H7 (cell line): ENCODE measurements around the gene ANKRD12. TPM values are rescaled to one million over a fixed set of nuclear protein-coding genes. Genes with fewer than 3 reads are reported as not detected.

ENCODE experiments used
- DNase-seq: peaks from one replicate; pipeline ENCODE4 v3.0.0; 2012
- H3K27me3 ChIP-seq: 2 replicates; pipeline ENCODE4 v1.6.0; 2011; ENCODE audit warnings: mild to moderate bottlenecking, low read length; ENCODE audit not compliant: control insufficient read depth, insufficient read depth
- H3K36me3 ChIP-seq: replicated peaks from 2 replicates; pipeline ENCODE4 v1.5.1; 2011; ENCODE audit warnings: low read length; ENCODE audit not compliant: control insufficient read depth, insufficient read depth
- H3K4me3 ChIP-seq: 2 replicates; pipeline ENCODE4 v1.5.1; 2011; ENCODE audit warnings: low read depth, mild to moderate bottlenecking, control low read depth, low read length, moderate library complexity; ENCODE audit not compliant: insufficient read depth
- total RNA-seq: library from RNA; depleted of rRNA; stranded (reverse); fragments of >200 nt; shearing (Covaris generic); gene quantifications from 2 replicates; pipeline ENCODE4 v1.2.3, GENCODE V29; 2014

ANKRD12 gene
- total RNA-seq, 1 experiment from 2014 or later: 3.2 TPM

DNA sequence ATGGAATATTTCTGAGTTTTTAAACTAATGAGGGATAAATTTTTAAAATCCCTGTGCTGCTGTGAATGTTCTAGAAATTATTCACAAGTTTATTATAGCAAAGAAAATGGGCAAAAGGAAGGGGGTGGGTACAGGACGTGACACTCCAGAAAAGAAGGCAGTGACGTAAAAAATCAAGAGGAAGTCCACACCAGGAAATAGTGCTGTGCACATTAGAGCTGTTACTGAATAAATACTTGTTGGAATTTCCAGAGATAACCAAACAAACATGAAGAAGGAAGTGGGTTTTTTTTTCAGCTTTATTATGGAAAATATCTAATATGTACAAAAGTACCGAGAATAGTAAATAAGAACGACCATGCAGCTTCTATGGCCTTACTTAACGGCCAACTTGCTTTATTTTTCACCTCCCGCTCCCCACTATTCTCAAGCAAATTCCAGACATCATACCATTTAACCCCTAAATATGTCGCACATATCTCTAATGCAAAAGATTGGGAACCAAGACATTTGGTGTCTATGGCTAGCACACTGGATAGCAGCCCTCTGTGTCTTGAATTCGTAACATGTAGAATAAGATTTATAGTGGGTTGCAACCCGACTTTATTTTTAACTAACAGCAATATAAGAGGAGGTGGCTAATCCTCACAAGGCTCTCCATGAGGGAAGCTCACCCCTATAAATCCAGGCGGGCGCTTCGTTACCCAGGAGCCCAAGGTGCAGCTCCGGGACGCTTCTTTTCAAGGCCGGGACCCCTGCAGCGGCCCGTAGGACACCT, 34.7 kb upstream of the ANKRD12 start:
- Histone ChIP-seq H3K4me3 (peak overlapping the region; percentile 52), H3K36me3 (no peaks in the 10 kb centered on the region), H3K27me3 (no peaks in the 10 kb centered on the region; the same call in 1 of the 2 replicates)
- no peak for DNase-seq

DNA sequence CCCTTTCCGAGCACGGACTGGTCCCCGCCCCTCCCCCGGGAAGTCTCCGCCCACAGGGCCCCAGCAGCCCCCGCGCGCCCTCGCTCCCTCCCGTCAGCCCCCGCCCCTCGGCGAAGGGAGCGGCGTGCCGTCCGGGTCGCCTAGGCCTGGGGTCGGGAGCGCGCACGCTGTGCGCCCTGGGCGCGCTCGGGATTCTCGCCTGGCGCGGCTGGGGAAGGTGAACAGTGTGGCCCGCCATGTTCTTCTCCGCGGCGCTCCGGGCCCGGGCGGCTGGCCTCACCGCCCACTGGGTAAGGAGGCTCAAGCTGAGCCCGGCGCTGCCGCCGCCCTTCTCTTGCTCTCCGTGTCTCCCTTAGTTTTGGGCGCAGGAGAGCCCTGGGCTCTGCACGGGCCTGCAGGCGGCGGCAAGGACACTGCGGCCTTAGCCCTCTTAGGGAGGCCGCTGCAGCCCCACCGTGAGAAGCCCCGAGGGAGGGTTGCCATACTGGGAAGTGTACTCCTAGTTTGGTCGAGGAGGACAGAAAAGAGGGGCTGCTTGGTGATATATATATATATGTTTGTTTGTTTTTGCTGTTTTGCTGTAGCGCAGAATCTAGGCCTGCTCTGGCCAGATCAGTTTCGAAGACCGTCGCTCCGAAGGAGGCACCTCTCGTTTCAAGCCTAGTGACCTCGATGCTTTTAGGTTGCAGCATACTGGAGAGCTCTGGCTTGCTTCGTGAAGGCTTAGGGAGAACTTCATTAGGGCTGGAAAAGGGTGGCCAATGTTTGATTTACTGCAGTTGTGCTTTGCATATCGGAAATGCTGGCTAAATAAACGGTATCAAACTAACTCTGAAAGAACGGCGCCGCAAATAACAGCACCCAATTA, 33.8 kb upstream of the ANKRD12 start, which contains the start of gene NDUFV2:
NDUFV2 (plus strand) TSS at position 192 of the 868 bp plus-strand sequence; CDS start at position 237, 45 bp downstream.
- H3K36me3 ChIP-seq: no peaks in the 10 kb centered on the region
- H3K4me3 ChIP-seq: peak within 1 kb of the TSS; percentile 62
- H3K27me3 ChIP-seq: no peaks in the 10 kb centered on the region; the same call in 1 of the 2 replicates
- DNase-seq: peak; percentile 99

DNA sequence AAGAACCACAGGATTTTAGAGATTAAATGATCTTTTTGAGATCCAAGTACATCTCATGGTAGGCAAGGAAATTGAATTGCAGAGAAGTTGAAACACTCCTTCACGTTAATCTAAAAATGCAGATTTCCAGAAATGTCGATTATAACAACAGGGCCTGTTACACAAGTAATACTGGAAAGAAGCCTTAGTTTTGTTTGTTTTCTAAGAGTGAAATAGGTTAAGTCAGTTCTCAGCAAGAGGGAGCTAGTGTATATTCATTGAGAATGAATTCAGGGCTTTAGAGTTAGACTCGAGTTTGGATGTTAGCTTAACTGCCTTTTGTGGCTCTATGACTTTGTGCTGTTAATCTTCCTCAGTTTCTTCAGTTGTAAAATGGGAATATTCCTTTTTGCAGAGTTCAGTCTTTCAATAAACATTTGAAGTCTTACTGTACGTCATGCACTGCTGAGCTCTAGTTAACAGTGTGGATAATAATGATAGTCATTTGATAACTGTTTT, 33.2 kb upstream of the ANKRD12 start:
- DNase-seq: no peak
- no peaks in the 10 kb centered on the region for H3K36me3 ChIP-seq
- peak overlapping the region; percentile 62 for H3K4me3 ChIP-seq
- no peaks in the 10 kb centered on the region; the same call in 1 of the 2 replicates for H3K27me3 ChIP-seq

DNA sequence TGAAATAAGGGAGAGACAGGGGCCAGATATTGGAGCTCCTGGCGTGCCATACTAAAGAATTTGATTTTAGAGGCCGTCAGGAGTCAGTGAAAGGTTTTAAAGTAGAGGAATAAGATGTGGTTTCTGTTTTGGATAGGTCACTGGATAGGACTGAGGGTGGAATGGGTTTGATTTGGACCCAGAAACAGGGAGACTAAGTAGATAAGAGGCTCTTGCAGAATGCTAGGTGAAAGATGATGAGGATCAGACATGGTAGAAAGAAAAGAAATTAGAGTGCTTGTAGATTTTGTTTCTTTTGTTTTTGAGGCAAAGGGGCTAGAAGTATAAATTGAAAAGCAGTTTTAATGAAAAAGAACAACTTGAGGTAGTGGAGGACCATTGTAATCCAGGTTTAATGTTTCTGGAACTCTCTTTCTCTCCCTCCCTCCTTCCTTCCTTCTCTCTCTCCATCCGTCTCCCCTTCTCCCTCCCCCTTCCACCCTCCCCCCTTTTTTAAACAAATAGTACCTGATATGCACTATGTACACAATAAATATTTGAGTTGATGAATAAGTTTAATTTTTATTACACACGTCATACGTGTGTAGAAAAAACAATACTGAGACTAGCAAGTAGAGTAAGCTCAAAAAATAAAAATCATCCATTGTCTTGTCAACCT, 32.2 kb upstream of the ANKRD12 start:
- DNase-seq: no peak
- Histone ChIP-seq H3K27me3 (no peaks in the 10 kb centered on the region; the same call in 1 of the 2 replicates), H3K4me3 (peak overlapping the region; percentile 62; the same call in 1 of the 2 replicates), H3K36me3 (no peaks in the 10 kb centered on the region)

DNA sequence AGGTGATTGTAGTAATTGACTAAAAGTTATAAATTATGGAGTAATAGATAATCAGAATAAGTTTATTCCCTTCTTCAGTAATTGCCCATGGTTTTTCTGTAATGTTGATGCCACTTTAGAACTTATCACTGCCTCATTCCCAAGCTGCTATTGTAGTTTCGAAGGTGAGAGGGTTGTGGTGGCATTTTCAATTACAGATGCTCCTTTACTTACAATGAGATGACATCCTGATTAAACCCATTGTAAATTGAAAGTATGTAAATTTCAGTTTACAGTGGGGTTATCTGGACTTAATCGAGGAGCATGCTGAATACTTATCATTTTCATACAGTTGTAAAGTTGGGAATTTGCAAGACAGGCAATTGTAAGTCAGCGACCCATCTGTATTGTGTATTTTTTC, 31.2 kb upstream of the ANKRD12 start:
- DNase-seq: no peak
- Histone ChIP-seq H3K4me3 (no peak overlapping the region), H3K36me3 (no peaks in the 10 kb centered on the region), H3K27me3 (no peaks in the 10 kb centered on the region; the same call in 1 of the 2 replicates)

DNA sequence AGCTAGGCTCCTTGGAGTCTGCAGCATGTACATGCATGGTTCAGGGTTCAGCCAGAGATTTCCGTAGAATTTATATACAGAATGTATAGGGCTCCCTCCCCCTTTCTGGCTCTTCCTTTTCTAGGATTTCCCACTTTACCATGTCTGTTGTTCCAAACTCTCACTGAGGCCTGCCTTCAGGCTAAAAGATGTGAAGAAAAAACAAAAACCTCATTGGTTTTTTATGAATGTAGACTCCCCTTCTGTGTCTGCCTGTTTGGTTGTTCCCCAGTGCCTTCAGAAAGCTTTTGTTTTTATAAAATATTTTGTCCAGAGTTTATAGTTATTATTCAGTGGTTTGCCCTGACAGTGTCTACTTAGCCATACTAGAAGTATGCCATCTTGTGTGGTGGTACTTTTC, 30.5 kb upstream of the ANKRD12 start:
- H3K27me3 ChIP-seq: no peaks in the 10 kb centered on the region
- no peak overlapping the region for H3K4me3 ChIP-seq

DNA sequence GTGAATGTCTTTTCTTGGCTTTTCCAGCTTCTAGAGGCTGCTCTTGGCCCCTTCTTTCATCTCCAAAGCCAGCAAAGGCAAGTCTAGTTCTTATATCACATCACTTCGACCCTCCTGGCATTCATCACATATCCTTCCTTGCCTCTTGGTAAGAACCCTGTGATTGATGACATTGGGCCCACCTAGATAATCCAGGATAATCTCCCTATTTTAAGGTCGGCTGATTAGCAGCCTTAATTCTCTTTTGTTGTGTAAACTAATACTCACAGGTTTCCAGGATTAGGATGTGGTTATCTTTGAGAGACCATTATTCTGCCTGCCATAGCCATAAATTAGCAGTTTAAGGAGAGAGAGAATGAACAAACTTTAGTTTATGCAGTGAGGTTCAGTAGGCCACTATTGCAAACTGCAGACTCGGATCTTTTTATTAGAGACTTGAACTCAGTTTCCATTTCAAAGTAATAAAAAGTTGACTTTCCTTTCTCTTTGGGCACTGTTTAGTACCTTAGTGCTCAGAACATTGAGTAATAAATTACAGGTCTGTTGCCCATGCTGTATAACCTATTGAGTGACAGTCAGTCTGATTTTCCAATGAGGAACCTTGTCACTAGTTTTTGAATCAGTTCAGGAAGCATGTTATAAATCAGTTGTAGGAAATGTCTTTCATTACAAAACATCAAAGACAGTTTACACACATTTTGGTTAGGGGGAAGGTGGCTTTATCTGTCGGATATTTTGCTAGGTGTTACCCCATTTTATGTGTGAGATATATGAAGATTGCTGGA, 29.6 kb upstream of the ANKRD12 start:
- Histone ChIP-seq H3K36me3 (no peaks in the 10 kb centered on the region), H3K27me3 (no peaks in the 10 kb centered on the region), H3K4me3 (no peak overlapping the region)
- no peak for DNase-seq

More for the DNA sequence above, 30.5 kb upstream of the ANKRD12 start:
- no peaks in the 10 kb centered on the region for H3K36me3 ChIP-seq
- DNase-seq: no peak

DNA sequence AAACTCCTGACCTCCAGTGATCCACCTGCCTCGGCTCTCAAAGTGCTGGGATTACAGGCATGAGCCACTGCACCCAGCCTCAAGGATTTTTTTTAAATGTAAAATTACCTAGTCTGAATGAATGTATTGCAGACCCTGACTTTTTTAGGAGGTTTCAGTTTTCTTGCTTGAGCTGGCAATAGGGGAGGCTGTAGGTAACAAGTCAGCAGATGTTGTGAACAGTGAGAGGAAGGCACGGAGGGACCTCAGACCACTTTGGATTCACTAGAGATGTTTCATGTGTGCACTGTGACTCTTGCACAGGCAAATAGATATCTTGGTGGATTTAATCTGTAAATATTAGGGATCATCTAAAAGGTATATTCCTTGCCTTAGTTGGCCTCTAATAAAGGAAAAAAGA, 27.7 kb upstream of the ANKRD12 start:
- no peak for DNase-seq
- no peaks in the 10 kb centered on the region for H3K36me3 ChIP-seq
- H3K4me3 ChIP-seq: no peak overlapping the region
- H3K27me3 ChIP-seq: no peaks in the 10 kb centered on the region

DNA sequence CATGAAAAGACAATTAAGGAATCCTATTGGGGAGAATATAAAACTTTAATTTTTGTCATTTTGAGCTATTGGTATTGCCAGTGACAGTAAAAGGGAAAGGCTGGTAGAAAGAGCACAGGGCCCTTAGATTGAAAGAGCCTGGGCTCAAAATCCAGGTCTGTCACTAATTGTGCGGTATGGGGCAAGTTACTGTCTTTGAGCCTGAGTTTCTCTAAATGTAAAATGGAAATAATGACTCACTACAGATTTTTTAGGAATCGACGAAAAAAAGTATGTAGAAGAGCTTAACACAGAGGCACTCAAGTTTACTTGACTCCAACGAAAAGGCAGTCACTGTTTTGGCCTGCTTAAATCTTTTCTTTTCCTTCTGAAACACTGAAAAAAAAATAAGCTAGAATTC, 27.1 kb upstream of the ANKRD12 start:
- Histone ChIP-seq H3K27me3 (no peaks in the 10 kb centered on the region), H3K4me3 (no peak overlapping the region), H3K36me3 (no peaks in the 10 kb centered on the region)
- DNase-seq: no peak

DNA sequence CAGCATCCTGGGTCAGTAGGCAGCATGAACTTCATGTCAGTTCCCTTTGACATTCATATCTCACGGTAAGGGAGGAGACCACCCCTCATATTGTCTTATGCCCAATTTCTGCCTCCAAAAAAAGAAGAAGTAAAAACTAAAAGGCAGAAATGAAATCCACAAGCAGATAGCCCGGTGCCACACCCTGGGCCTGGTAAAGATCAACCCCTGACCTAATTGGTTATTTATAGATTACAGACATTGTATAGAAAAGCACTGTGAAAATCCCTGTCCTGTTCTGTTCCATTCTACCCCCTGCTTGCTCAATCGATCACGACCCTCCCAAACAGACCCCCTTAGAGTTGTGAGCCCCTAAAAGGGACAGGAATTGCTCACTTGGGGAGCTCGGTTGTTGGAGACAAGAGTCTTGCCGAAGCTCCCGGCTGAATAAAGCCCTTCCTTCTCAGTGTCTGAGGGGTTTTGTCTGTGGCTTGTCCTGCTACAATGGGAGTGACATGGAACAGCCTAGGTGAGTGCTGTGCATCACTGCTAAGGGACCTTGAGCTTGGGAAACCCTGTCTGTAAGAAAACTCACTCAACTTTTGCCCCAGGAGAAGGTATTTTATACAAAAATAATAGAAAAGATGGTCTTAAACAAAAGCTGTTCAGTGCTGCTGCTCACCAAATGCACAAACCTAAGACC, 23.0 kb upstream of the ANKRD12 start:
- DNase-seq: no peak
- Histone ChIP-seq H3K4me3 (no peak overlapping the region), H3K27me3 (no peaks in the 10 kb centered on the region), H3K36me3 (no peaks in the 10 kb centered on the region)

DNA sequence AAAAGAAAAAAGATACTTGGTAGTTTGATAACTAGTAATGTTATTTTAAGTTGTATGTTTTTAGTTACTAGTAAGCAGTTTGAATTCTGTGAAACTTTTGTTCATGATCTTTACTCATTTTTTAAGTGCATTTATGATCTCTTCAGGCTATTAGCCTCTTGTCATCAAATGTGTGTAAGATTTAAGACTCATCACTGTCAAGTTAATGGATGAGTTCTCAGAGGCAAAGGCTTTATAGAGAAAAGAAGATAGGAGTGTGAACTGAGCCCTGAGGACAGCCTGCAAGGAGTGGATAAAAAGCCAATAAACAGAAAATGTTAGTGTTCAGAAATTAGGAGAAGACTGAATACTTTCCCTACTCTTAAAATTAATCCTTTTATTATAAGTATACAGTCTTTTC, 20.6 kb upstream of the ANKRD12 start:
- Histone ChIP-seq H3K27me3 (no peaks in the 10 kb centered on the region), H3K4me3 (no peak overlapping the region), H3K36me3 (peaks cover 3% of the 10 kb centered on the region)
- no peak for DNase-seq

DNA sequence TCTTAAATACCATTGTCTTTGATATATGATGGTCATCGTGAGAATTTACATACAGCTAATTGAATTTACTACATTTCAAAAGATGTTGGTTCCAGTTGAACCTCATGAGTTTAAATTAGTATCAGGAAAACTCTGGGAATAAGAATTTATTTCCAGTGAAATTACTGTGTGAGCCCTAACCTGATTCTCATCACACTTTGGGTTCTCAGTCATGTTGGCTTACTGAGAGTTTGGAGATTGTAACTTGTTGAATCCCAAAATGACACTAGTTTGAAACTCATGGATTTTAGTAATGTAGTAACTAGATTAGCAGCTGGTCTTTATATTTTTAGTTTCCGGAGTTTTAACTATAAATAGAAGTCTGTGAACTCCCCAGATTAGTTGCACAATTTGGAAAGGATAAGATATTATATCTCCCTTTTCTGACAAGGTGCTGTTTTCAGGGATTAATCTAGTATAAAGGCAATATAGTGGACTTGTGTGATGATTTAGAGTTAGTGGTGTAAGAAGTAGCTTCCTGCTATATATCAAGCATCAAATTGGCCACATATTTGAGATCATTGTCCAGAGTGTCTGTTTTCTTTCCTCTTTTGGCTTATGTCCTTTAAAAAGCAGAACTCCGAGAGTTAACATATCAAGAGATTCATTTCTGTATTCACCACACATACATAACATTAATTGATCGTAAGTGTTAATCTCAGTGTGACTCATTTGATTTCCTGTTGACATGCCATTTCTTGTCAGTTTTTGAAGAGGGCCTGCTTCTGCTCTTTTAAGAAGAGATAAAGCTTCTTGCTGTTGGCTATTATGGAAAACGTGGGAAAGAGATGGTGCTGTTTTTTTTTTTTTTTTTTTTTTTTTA, 18.4 kb upstream of the ANKRD12 start:
- Histone ChIP-seq H3K4me3 (no peak overlapping the region), H3K36me3 (peaks cover 9% of the 10 kb centered on the region), H3K27me3 (no peaks in the 10 kb centered on the region)
- no peak for DNase-seq

DNA sequence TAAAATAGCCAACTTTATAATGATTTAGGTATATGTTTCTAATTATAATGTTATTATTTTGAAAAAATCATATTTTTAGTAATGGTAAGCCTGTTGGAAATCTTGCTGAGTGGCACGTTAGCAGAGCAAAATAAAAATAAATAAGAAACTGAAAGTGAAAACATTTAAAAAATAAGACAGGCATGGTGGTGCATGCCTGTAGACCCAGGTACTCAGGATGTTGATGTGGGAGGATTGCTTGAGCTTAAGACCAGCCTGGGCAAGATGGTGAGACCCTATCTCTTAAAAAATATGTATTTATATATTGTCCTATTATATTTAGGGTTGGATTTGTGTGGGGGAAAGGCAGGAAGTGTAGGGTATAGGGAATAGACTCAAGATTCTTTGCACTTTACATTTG, 15.8 kb upstream of the ANKRD12 start:
- Histone ChIP-seq H3K4me3 (no peak overlapping the region), H3K27me3 (no peaks in the 10 kb centered on the region), H3K36me3 (peaks cover 13% of the 10 kb centered on the region)
- DNase-seq: no peak
